Liver (tissue), 9 donors: Measurements from ENCODE around the gene RETREG1. TPM values are rescaled to one million over a fixed set of nuclear protein-coding genes. Genes with fewer than 3 reads are reported as not detected.

Experiments used
- DNase-seq: peaks from one replicate; pipeline ENCODE4 v3.0.0-alpha.2; 2017; ENCODE audit warnings: low spot score
- H3K27ac ChIP-seq, 2 donors: one replicate each; pipeline ENCODE4 v1.7.0; 2013; ENCODE audit warnings: inconsistent platforms in 2 of 2, low read length in 2 of 2, control low read depth in 1 of 2, low read depth in 1 of 2, mild to moderate bottlenecking in 1 of 2
- H3K27me3 ChIP-seq, 4 donors: one replicate each; pipeline versions ENCODE4 v1.6.1 to v1.7.0; 2013; ENCODE audit warnings: low read length in 3 of 4, inconsistent platforms in 1 of 4, mild to moderate bottlenecking in 1 of 4, moderate library complexity in 1 of 4; ENCODE audit not compliant: control insufficient read depth in 4 of 4, insufficient read depth in 4 of 4
- H3K36me3 ChIP-seq, 4 donors: one replicate each; pipeline versions ENCODE4 v1.6.1 to v1.7.0; 2013; ENCODE audit warnings: low read length in 3 of 4, mild to moderate bottlenecking in 3 of 4, low read depth in 1 of 4, moderate library complexity in 1 of 4; ENCODE audit not compliant: control insufficient read depth in 4 of 4, insufficient read depth in 3 of 4
- H3K4me1 ChIP-seq, 4 donors: one replicate each; pipeline versions ENCODE4 v1.6.1 to v1.7.0; 2013; ENCODE audit warnings: low read length in 3 of 4, mild to moderate bottlenecking in 3 of 4, moderate library complexity in 1 of 4; ENCODE audit not compliant: control insufficient read depth in 4 of 4, insufficient read depth in 4 of 4
- H3K4me3 ChIP-seq, 3 donors: one replicate each; pipeline versions ENCODE4 v1.6.1 to v1.7.0; 2013; ENCODE audit warnings: low read length in 3 of 3, control low read depth in 1 of 3, low read depth in 1 of 3, mild to moderate bottlenecking in 1 of 3
- H3K9ac ChIP-seq, 2 donors: one replicate each; pipeline ENCODE4 v1.7.0; 2013; ENCODE audit warnings: low read length in 2 of 2, mild to moderate bottlenecking in 2 of 2, moderate library complexity in 2 of 2, control low read depth in 1 of 2, low read depth in 1 of 2
- H3K9me3 ChIP-seq, 4 donors: one replicate each; pipeline versions ENCODE4 v1.6.1 to v1.7.0; 2013; ENCODE audit warnings: low read length in 3 of 4; ENCODE audit not compliant: control insufficient read depth in 4 of 4
- ATF3 ChIP-seq: IDR thresholded peaks from 2 replicates; pipeline ENCODE4 v1.6.1; 2016; ENCODE audit warnings: antibody characterized with exemption
- CTCF ChIP-seq: fragments of 150-350 bp; IDR thresholded peaks from 2 replicates; pipeline ENCODE4 v1.5.1; 2017; ENCODE audit warnings: improper control_type of control experiment, low read depth, low read length; ENCODE audit not compliant: missing input control
- EGR1 ChIP-seq, 2 donors: IDR thresholded peaks; 2 replicates each; pipeline ENCODE4 v1.6.1; 2016 to 2018; ENCODE audit warnings: antibody characterized with exemption in 2 of 2, low read depth in 2 of 2
- FOXA1 ChIP-seq: IDR thresholded peaks from 2 replicates; pipeline ENCODE4 v1.6.1; 2016; ENCODE audit warnings: antibody characterized with exemption
- FOXA2 ChIP-seq: IDR thresholded peaks from 2 replicates; pipeline ENCODE4 v1.6.1; 2016; ENCODE audit warnings: antibody characterized with exemption
- GABPA ChIP-seq, 2 donors: IDR thresholded peaks in 1 of 2; conservative IDR thresholded peaks in 1 of 2; 2 replicates each; pipeline ENCODE4 v1.6.1; 2016; ENCODE audit warnings: antibody characterized with exemption in 2 of 2, mild to moderate bottlenecking in 1 of 2, moderate library complexity in 1 of 2
- HNF4A ChIP-seq, 2 donors: conservative IDR thresholded peaks; 2 replicates each; pipeline ENCODE4 v1.6.1; 2016; ENCODE audit warnings: antibody characterized with exemption in 2 of 2, mild to moderate bottlenecking in 2 of 2
- HNF4G ChIP-seq: IDR thresholded peaks from 2 replicates; pipeline ENCODE4 v1.6.1; 2016; ENCODE audit warnings: antibody characterized with exemption
- JUND ChIP-seq, 2 donors: IDR thresholded peaks; 2 replicates each; pipeline ENCODE4 v1.6.1; 2016; ENCODE audit warnings: antibody characterized with exemption in 2 of 2
- MAX ChIP-seq: IDR thresholded peaks from 2 replicates; pipeline ENCODE4 v1.6.1; 2016; ENCODE audit warnings: antibody characterized with exemption
- NR2F2 ChIP-seq: IDR thresholded peaks from 2 replicates; pipeline ENCODE4 v1.6.1; 2016; ENCODE audit warnings: antibody characterized with exemption
- RAD21 ChIP-seq, 2 donors: IDR thresholded peaks; 2 replicates each; pipeline ENCODE4 v1.6.1; 2016; ENCODE audit warnings: antibody characterized with exemption in 2 of 2, mild to moderate bottlenecking in 2 of 2
- REST ChIP-seq: IDR thresholded peaks from 2 replicates; pipeline ENCODE4 v1.6.1; 2016; ENCODE audit warnings: antibody characterized with exemption, mild to moderate bottlenecking
- RXRA ChIP-seq, 2 donors: IDR thresholded peaks; 2 replicates each; pipeline ENCODE4 v1.6.1; 2017 to 2018; ENCODE audit warnings: antibody characterized with exemption in 2 of 2, mild to moderate bottlenecking in 1 of 2
- SP1 ChIP-seq: IDR thresholded peaks from 2 replicates; pipeline ENCODE4 v1.6.1; 2018; ENCODE audit warnings: antibody characterized with exemption, mild to moderate bottlenecking
- TAF1 ChIP-seq: conservative IDR thresholded peaks from 2 replicates; pipeline ENCODE4 v1.6.1; 2016; ENCODE audit warnings: antibody characterized with exemption, mild to moderate bottlenecking
- YY1 ChIP-seq: IDR thresholded peaks from 2 replicates; pipeline ENCODE4 v1.6.1; 2016; ENCODE audit warnings: antibody characterized with exemption, mild to moderate bottlenecking
- ZBTB33 ChIP-seq: IDR thresholded peaks from 2 replicates; pipeline ENCODE4 v1.6.1; 2016; ENCODE audit warnings: antibody characterized with exemption
- WGBS: extraction: QIAGEN DNeasy Blood & Tissue Kit; methylation state at CpG from one replicate; pipeline ENCODE4 v1.1.7; 2013; 5-methylcytosine and 5-hydroxymethylcytosine counted together
- polyA plus RNA-seq, 2 donors: library from polyadenylated mRNA; stranded (reverse) in 1 of 2; unstranded in 1 of 2; fragments of 200-250 nt in 1 of 2; fragments of >200 nt in 1 of 2; fragmentation: Nextera tagmentation in 1 of 2; extraction: Ambion mirVana in 1 of 2; gene quantifications; one replicate each; pipeline versions ENCODE4 v1.2.1 to v1.2.3, GENCODE V29; 2013 to 2015
- total RNA-seq, 2 donors: library from RNA; depleted of rRNA; stranded (reverse); fragments of >200 nt; gene quantifications; one replicate each; pipeline ENCODE4 v1.2.3, GENCODE V29; 2014
- donor health status: healthy.
- donor health status: healthy.
- donor health status: healthy.
- donor health status: healthy.
- donor health status: healthy.

RETREG1 gene
- total and polyA plus RNA-seq, 4 donors = 0.70 to 28.1 (median 4.2) TPM

GRCh38 chr5:16578474-16578883 lies 38.3 kb downstream of the RETREG1 start:
- H3K9ac ChIP-seq = no peak overlapping the region
- H3K9me3 ChIP-seq = no peaks in the 10 kb centered on the region
- 89% methylated on average over 4 of the region's 4 CpGs for WGBS
- no peak overlapping the region for H3K4me3 ChIP-seq
- H3K27ac ChIP-seq = no peak overlapping the region
- peaks cover 15 to 25% (median 21%) of the 10 kb centered on the region in 4 donors for H3K4me1 ChIP-seq
- H3K27me3 ChIP-seq = no peaks in the 10 kb centered on the region
- no peaks in the 10 kb centered on the region for H3K36me3 ChIP-seq
- DNase-seq = no peak
- TF ChIP-seq RXRA (IDR thresholded peaks at IDR 0.05) (no peak), FOXA2 (no peak), FOXA1 (no peak), SP1 (no peak), YY1 (no peak), TAF1 (no peak), CTCF (no peak), RAD21 (IDR thresholded peaks at IDR 0.05) (no peak), HNF4A (conservative IDR thresholded peaks at IDR 0.05) (no peak), JUND (IDR thresholded peaks at IDR 0.05) (no peak), ZBTB33 (no peak), NR2F2 (no peak), EGR1 (IDR thresholded peaks at IDR 0.05; ENCODE audit: low read depth in 2 of 2) (no peak)

GRCh38 chr5:16577677-16578076 lies 39.1 kb downstream of the RETREG1 start:
- Histone ChIP-seq H3K36me3 (no peaks in the 10 kb centered on the region), H3K4me3 (no peak overlapping the region), H3K9me3 (no peaks in the 10 kb centered on the region), H3K9ac (no peak overlapping the region), H3K4me1 (peaks cover 15 to 32% (median 27%) of the 10 kb centered on the region in 4 donors), H3K27me3 (no peaks in the 10 kb centered on the region), H3K27ac (no peak overlapping the region)
- WGBS = 91% methylated on average over 11 of the region's 11 CpGs
- TF ChIP-seq EGR1 (IDR thresholded peaks at IDR 0.05; ENCODE audit: low read depth in 2 of 2) (no peak), RAD21 (IDR thresholded peaks at IDR 0.05) (no peak), ZBTB33 (no peak), NR2F2 (no peak), YY1 (no peak), MAX (no peak), TAF1 (no peak), CTCF (no peak), SP1 (no peak), REST (no peak), GABPA (IDR thresholded peaks at IDR 0.05 in 1 of 2, conservative IDR thresholded peaks at IDR 0.05 in 1 of 2) (no peak), HNF4A (conservative IDR thresholded peaks at IDR 0.05) (no peak), FOXA2 (no peak), ATF3 (no peak), FOXA1 (no peak), HNF4G (no peak), RXRA (IDR thresholded peaks at IDR 0.05) (no peak), JUND (IDR thresholded peaks at IDR 0.05) (no peak)
- no peak for DNase-seq
